Fibroblast of lung (primary cell): ENCODE measurements around the gene APOBEC3B. TPM values are rescaled to one million over a fixed set of nuclear protein-coding genes. Genes with fewer than 3 reads are reported as not detected.
"Not testable (repeated sequence)": the region's sequence is repeated elsewhere in the genome, so short reads cannot be mapped to it uniquely, and the experiment has no call there.

Source experiments
- DNase-seq, 2 donors: peaks; one replicate each; pipeline versions ENCODE4 v3.0.0 to v3.0.0-alpha.2; 2010; ENCODE audit warnings: low read depth in 2 of 2
- H2AFZ ChIP-seq: 2 replicates; pipeline ENCODE4 v1.5.1; 2012; ENCODE audit warnings: low read length, control low read depth, inconsistent platforms
- H3K27ac ChIP-seq: 2 replicates; pipeline ENCODE4 v1.5.1; 2011; ENCODE audit warnings: low read length, control low read depth; ENCODE audit not compliant: insufficient read depth
- H3K27me3 ChIP-seq: 2 replicates; pipeline ENCODE4 v1.5.1; 2011; ENCODE audit warnings: mild to moderate bottlenecking, low read length; ENCODE audit not compliant: control insufficient read depth, insufficient read depth
- H3K36me3 ChIP-seq: 2 replicates; pipeline ENCODE4 v1.5.1; 2011; ENCODE audit warnings: low read length; ENCODE audit not compliant: control insufficient read depth, insufficient read depth
- H3K4me1 ChIP-seq: 2 replicates; pipeline ENCODE4 v1.5.1; 2011; ENCODE audit warnings: low read length; ENCODE audit not compliant: control insufficient read depth, insufficient read depth; ENCODE audit errors: extremely low read depth
- H3K4me2 ChIP-seq: 2 replicates; pipeline ENCODE4 v1.5.1; 2011; ENCODE audit warnings: low read length, control low read depth; ENCODE audit not compliant: insufficient read depth; ENCODE audit errors: extremely low read depth
- H3K4me3 ChIP-seq, 4 experiments: fragments of 200-600 bp in 1 of 4; sonication (generic) in 1 of 4; replicated peaks in 1 of 4; 2 replicates each; pipeline ENCODE4 v1.5.1; 2011 to 2016; ENCODE audit warnings: low read length in 4 of 4, low read depth in 3 of 4, mild to moderate bottlenecking in 3 of 4, control low read depth in 2 of 4, inconsistent platforms in 1 of 4, mixed read lengths in 1 of 4; ENCODE audit not compliant: insufficient read depth in 1 of 4; ENCODE audit errors: control extremely low read depth in 1 of 4
- H3K79me2 ChIP-seq: 2 replicates; pipeline ENCODE4 v1.5.1; 2012; ENCODE audit warnings: mild to moderate bottlenecking, low read length, inconsistent platforms; ENCODE audit not compliant: control insufficient read depth, insufficient read depth
- H3K9ac ChIP-seq: 2 replicates; pipeline ENCODE4 v1.5.1; 2011; ENCODE audit warnings: mild to moderate bottlenecking, low read length, control low read depth; ENCODE audit not compliant: insufficient read depth
- H3K9me3 ChIP-seq: 2 replicates; pipeline ENCODE4 v1.5.1; 2012; ENCODE audit warnings: low read depth, low read length; ENCODE audit not compliant: control insufficient read depth, insufficient read depth
- H4K20me1 ChIP-seq: 2 replicates; pipeline ENCODE4 v1.5.1; 2011; ENCODE audit warnings: low read length; ENCODE audit not compliant: control insufficient read depth, insufficient read depth; ENCODE audit errors: extremely low read depth
- EZH2 ChIP-seq: IDR thresholded peaks from 2 replicates; pipeline ENCODE4 v1.5.1; 2012; ENCODE audit warnings: low read length, control low read depth, mild to moderate bottlenecking; ENCODE audit errors: missing control alignments
- polyA plus RNA-seq, 2 donors: library from polyadenylated mRNA; depleted of rRNA in 1 of 2; stranded (reverse) in 1 of 2; unstranded in 1 of 2; fragments of >200 nt; gene quantifications; 2 replicates each; pipeline ENCODE4 v1.2.1, GENCODE V29; 2011 to 2012; ENCODE audit warnings: missing spikeins in 1 of 2
- total RNA-seq: library from RNA; depleted of rRNA; stranded (reverse); fragments of >200 nt; gene quantifications from 2 replicates; pipeline ENCODE4 v1.2.1, GENCODE V29; 2014
- TF ChIP-seq, protein P1 (sequence below), 2 donors: IDR thresholded peaks in 1 of 2; conservative IDR thresholded peaks in 1 of 2; 1 replicate in 1 of 2; 2 replicates in 1 of 2; pipeline ENCODE4 v1.5.1; 2011 to 2012; ENCODE audit warnings: low read length in 2 of 2, control low read depth in 1 of 2, inconsistent platforms in 1 of 2, low read depth in 1 of 2, mild to moderate bottlenecking in 1 of 2

The APOBEC3B gene
- total and polyA plus RNA-seq, 2 donors (not counting 1 experiment from before 2014, with no cell fraction given), result 2.3 to 10.3 TPM

DNA sequence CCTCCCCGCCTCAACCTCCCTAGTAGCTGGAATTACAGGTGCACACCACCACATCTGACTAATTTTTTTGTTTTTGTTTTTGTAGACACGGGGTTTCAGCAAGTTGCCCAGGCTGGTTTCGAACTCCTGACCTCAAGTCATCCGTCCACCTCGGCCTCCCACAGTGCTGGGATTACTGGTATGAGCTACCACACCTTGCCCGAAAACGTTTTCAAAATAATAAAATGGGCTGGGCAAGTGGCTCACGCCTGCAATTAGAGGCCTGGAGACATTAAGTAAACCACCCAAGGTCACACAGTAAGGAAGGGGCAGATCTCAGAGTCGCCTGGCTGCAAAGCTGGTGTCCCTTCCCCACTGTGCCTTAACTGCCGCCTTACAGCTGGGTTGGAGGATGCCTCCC lies 1.6 kb upstream of the APOBEC3B start:
- not testable (repeated sequence) for H3K36me3 ChIP-seq, H3K4me3 ChIP-seq, H3K9ac ChIP-seq, DNase-seq, H3K9me3 ChIP-seq, H2AFZ ChIP-seq, H3K27ac ChIP-seq, H3K27me3 ChIP-seq, H4K20me1 ChIP-seq, H3K79me2 ChIP-seq, H3K4me2 ChIP-seq, H3K4me1 ChIP-seq

DNA sequence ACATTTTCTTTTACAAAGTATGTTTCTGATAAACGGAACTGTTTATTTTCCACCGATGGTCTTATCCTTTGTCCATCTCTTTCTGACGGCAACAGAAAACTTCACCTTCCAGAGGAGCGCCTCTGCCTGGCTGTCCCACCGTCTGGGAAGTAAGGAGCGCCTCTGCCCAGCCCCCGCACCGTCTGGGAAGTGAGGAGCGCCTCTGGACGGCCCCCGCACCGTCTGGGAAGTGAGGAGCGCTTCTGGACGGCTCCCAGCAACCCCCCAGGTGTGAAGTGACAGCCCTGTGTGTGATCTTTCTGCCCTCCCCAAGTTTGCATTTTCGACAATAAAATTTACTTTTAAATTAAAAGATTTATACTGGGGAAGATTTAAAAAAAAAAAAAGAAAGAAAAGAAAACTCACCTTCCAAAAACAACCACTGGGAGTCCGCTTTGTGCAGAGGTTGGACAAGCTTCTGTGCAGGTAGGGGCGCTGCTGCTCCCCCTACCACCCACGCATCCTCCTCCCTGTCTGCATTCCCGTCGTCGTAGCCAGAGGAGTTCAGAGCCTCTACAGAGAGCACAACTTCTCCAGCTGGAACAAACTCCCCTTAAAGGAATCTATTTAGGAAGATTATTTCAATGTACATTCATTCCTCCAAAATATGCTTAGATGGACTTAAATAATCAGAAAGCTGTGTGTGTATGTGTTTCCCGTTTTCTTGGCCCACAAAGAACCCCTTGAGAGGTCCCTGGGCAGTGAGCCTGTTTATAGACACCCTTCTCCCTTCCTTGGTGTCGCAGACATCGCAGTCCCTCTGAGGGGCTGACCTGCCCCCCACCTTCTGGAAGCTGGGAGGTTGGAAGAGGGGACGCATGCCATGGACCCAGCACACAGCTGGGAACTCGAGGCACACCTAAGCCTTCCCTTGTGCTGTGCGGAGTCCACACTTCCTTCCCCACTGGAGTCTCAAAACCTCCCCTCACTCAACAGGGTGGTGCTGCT lies 849 bp upstream of the APOBEC3B start:
- peak overlapping the region; percentile 86 for H3K4me2 ChIP-seq
- H3K79me2 ChIP-seq, result no peaks in the 10 kb centered on the region
- no peaks in the 10 kb centered on the region for H3K36me3 ChIP-seq
- H3K27ac ChIP-seq, result peak overlapping the region; percentile 68
- H3K9me3 ChIP-seq, result no peaks in the 10 kb centered on the region
- no peaks in the 10 kb centered on the region for H4K20me1 ChIP-seq
- no peak overlapping the region for H3K9ac ChIP-seq
- DNase-seq, result peak; percentile 8 to 68
- no peaks in the 10 kb centered on the region for H3K27me3 ChIP-seq
- peak overlapping the region; percentile 35 to 57 (median 48) for H3K4me3 ChIP-seq
- TF ChIP-seq, protein P1, sequence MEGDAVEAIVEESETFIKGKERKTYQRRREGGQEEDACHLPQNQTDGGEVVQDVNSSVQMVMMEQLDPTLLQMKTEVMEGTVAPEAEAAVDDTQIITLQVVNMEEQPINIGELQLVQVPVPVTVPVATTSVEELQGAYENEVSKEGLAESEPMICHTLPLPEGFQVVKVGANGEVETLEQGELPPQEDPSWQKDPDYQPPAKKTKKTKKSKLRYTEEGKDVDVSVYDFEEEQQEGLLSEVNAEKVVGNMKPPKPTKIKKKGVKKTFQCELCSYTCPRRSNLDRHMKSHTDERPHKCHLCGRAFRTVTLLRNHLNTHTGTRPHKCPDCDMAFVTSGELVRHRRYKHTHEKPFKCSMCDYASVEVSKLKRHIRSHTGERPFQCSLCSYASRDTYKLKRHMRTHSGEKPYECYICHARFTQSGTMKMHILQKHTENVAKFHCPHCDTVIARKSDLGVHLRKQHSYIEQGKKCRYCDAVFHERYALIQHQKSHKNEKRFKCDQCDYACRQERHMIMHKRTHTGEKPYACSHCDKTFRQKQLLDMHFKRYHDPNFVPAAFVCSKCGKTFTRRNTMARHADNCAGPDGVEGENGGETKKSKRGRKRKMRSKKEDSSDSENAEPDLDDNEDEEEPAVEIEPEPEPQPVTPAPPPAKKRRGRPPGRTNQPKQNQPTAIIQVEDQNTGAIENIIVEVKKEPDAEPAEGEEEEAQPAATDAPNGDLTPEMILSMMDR (conservative IDR thresholded peaks at IDR 0.05 in 1 of 2, IDR thresholded peaks at IDR 0.05 in 1 of 2; ENCODE audit: low read depth in 1 of 2, low read length in 2 of 2), result peak; percentile 11 to 30
- no peak for TF ChIP-seq EZH2
- H2AFZ ChIP-seq, result peak overlapping the region; percentile 46
- peaks cover 6% of the 10 kb centered on the region for H3K4me1 ChIP-seq

DNA sequence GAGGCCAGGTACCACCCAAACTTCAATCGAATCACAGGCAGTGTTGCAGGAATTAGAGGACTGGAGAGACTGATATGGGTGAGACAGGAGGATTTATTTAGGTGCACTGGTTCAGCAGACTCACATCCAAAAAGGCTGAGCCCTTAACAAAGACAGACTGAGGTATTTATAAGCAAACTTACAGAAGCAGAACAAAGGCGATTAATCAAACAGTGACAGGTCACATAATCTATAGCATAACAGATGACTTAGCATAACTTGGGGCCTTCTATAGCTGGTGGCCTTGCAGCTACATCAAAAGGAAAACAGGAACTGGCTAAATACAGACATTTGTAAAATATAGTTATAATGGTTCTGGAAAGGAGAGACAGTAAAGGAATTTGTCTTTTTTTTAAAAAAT lies 2.1 kb downstream of the APOBEC3B start:
- H3K9ac ChIP-seq, result no peak overlapping the region

DNA sequence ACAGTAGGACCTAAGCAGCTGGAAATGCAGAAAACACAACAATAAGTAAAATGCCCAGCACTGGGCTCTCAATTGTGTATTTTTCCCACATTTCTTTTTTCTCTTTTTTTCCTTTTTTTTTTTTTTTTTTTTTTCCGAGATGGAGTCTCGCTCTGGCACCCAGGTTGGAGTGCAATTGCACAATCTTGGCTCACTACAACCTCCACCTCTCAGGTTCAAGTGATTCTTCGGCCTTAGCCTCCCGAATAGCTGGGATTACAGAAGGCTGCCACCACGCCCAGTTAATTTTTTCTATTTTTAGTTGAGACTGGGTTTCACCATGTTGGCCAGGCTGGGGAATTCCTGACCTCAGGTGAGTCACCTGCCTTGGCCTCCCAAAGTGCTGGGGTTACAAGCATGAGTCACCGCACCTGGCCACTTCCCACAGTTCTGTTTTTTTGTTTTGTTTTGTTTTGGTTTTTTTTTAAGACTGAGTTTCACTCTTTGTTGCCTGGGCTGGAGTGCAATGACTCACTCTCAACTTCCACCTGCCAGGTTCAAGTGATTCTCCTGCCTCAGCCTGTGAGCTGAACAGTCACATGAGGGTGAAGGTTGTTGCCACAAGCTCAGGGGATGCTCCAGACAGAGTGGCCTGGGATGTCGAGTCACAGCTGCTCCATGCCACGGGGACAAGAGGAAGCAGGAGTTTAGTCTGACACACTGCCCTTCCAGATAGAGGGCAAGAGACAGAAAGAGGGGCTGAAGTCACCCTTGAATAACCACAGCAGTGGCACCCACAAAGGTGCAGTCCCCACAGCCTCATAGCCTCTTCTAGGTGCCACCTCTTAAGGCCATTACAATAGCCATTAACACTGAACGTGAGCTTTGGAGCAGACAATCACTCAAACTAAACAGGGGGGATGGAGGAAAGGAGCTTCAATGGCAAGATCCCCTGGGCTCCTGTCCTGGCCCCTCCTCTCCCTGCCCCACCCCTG lies 2.9 kb downstream of the APOBEC3B start:
- H3K79me2 ChIP-seq, H2AFZ ChIP-seq, H3K9me3 ChIP-seq, H4K20me1 ChIP-seq, H3K9ac ChIP-seq, H3K27ac ChIP-seq, H3K4me2 ChIP-seq, H3K36me3 ChIP-seq, H3K4me3 ChIP-seq, H3K4me1 ChIP-seq, H3K27me3 ChIP-seq: not testable (repeated sequence)
- peak in 1 of 2 donors; percentile 65 for DNase-seq

More for the DNA sequence above, 2.1 kb downstream of the APOBEC3B start:
- Histone ChIP-seq H3K4me3 (no peak overlapping the region), H3K79me2 (no peaks in the 10 kb centered on the region), H4K20me1 (no peaks in the 10 kb centered on the region), H3K4me2 (no peak overlapping the region), H3K4me1 (peaks cover 6% of the 10 kb centered on the region), H3K27me3 (no peaks in the 10 kb centered on the region), H3K36me3 (no peaks in the 10 kb centered on the region), H3K9me3 (no peaks in the 10 kb centered on the region), H3K27ac (no peak overlapping the region), H2AFZ (no peak overlapping the region)
- TF ChIP-seq EZH2, result no peak
- TF ChIP-seq, protein P1 (conservative IDR thresholded peaks at IDR 0.05 in 1 of 2, IDR thresholded peaks at IDR 0.05 in 1 of 2; ENCODE audit: low read depth in 1 of 2, low read length in 2 of 2), result no peak
- no peak for DNase-seq
